Measurements from ENCODE around the gene CIB4.

GRCh38 chr2:26628561-26629345, 12.4 kb downstream of the CIB4 start:
- TF ChIP-seq CTCF (IDR thresholded peaks at IDR 0.05) (no peak), POLR2A (IDR thresholded peaks at IDR 0.05; ENCODE audit: low read depth) (no peak)
